ENCODE results near the gene SMYD3. TPM values are rescaled to one million over a fixed set of nuclear protein-coding genes. Genes with fewer than 3 reads are reported as not detected.
A peak's percentile ranks its signal among the peaks of the same experiment; 100 is the strongest.

The SMYD3 gene
- total RNA-seq, 1 donor from 2014 or later = 35.4 TPM

DNA sequence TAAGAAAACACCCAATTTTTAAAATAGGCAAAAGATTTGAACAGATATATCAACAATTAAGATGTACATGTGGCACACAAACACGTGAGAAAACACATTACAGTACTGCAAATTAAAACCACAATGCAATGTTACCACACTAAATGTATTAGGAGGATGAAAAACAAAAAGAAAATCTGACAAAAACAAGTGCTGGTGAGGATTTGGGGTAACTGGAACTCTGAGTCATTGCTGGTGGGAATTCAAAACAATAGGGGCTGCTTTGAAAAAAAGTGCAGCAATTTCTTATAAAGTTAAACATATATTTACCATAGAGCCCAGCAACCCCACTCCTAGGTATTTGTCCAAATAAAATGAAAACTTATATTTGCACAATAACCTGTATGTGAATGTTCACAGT lies 614.1 kb downstream of the SMYD3 start:
- TF ChIP-seq, protein P1, sequence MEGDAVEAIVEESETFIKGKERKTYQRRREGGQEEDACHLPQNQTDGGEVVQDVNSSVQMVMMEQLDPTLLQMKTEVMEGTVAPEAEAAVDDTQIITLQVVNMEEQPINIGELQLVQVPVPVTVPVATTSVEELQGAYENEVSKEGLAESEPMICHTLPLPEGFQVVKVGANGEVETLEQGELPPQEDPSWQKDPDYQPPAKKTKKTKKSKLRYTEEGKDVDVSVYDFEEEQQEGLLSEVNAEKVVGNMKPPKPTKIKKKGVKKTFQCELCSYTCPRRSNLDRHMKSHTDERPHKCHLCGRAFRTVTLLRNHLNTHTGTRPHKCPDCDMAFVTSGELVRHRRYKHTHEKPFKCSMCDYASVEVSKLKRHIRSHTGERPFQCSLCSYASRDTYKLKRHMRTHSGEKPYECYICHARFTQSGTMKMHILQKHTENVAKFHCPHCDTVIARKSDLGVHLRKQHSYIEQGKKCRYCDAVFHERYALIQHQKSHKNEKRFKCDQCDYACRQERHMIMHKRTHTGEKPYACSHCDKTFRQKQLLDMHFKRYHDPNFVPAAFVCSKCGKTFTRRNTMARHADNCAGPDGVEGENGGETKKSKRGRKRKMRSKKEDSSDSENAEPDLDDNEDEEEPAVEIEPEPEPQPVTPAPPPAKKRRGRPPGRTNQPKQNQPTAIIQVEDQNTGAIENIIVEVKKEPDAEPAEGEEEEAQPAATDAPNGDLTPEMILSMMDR (IDR thresholded peaks at IDR 0.05; ENCODE audit: partially characterized antibody, unreplicated experiment) = no peak
- no peak overlapping the region for H3K27ac Mint-ChIP-seq (ENCODE audit: unreplicated experiment)
- H3K4me3 Mint-ChIP-seq (ENCODE audit: unreplicated experiment) = no peak overlapping the region
- no peak for DNase-seq
- no peaks in the 10 kb centered on the region for H3K9me3 Mint-ChIP-seq (ENCODE audit: unreplicated experiment)
- peaks cover 14% of the 10 kb centered on the region for H3K36me3 Mint-ChIP-seq (ENCODE audit: unreplicated experiment)
- H3K4me1 Mint-ChIP-seq (ENCODE audit: low read depth, unreplicated experiment) = no peaks in the 10 kb centered on the region
- H3K27me3 Mint-ChIP-seq (ENCODE audit: unreplicated experiment) = peaks cover 3% of the 10 kb centered on the region

DNA sequence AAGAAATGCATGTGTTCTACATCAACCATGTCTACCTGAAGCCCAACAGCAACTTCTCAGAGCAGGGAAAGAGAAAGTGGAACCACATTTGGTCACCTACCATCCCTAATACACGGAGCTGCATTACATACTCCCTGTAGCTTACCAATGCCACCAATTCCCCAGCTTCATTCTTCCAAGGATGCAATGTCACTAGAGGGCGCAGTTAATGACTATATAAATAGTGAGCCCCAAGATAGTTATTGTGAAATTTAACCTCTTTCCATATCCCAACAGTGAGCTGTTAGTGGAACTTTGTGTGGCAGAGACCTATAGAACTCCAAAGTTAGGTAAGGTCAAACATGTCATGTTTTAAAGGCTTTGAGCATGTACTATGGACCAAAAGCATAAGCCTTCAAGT lies 618.3 kb downstream of the SMYD3 start:
- Mint-ChIP-seq H3K27me3 (ENCODE audit: unreplicated experiment) (peaks cover 3% of the 10 kb centered on the region), H3K4me3 (ENCODE audit: unreplicated experiment) (no peak overlapping the region), H3K9me3 (ENCODE audit: unreplicated experiment) (peaks cover 1% of the 10 kb centered on the region), H3K4me1 (ENCODE audit: low read depth, unreplicated experiment) (no peaks in the 10 kb centered on the region), H3K36me3 (ENCODE audit: unreplicated experiment) (peaks cover 16% of the 10 kb centered on the region), H3K27ac (ENCODE audit: unreplicated experiment) (no peak overlapping the region)
- no peak for DNase-seq
- TF ChIP-seq, protein P1 (IDR thresholded peaks at IDR 0.05; ENCODE audit: partially characterized antibody, unreplicated experiment) = peak; percentile 31

DNA sequence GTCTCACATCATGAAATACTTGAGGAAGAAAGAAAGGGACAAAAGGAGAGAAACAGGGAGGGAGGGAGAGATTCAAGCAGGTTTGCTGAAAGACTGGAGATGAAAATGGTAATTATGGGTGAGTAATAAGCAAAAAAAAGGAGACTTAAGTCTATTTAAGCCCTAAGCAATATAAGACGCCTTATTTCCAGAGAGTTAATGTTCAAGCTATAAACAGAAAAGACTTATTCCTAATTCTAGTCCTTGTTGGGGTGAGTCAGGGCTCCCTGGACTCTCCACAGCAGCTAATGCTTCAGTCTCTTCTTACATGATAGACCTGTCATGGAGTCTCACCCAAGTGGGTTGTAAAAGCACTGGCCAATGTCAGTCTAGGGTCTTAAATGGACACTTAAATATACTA lies 619.2 kb downstream of the SMYD3 start:
- Mint-ChIP-seq H3K9me3 (ENCODE audit: unreplicated experiment) (peaks cover 1% of the 10 kb centered on the region), H3K4me3 (ENCODE audit: unreplicated experiment) (no peak overlapping the region), H3K27ac (ENCODE audit: unreplicated experiment) (no peak overlapping the region), H3K27me3 (ENCODE audit: unreplicated experiment) (no peaks in the 10 kb centered on the region), H3K36me3 (ENCODE audit: unreplicated experiment) (peaks cover 11% of the 10 kb centered on the region), H3K4me1 (ENCODE audit: low read depth, unreplicated experiment) (no peaks in the 10 kb centered on the region)
- no peak for DNase-seq
- TF ChIP-seq, protein P1 (IDR thresholded peaks at IDR 0.05; ENCODE audit: partially characterized antibody, unreplicated experiment) = no peak

DNA sequence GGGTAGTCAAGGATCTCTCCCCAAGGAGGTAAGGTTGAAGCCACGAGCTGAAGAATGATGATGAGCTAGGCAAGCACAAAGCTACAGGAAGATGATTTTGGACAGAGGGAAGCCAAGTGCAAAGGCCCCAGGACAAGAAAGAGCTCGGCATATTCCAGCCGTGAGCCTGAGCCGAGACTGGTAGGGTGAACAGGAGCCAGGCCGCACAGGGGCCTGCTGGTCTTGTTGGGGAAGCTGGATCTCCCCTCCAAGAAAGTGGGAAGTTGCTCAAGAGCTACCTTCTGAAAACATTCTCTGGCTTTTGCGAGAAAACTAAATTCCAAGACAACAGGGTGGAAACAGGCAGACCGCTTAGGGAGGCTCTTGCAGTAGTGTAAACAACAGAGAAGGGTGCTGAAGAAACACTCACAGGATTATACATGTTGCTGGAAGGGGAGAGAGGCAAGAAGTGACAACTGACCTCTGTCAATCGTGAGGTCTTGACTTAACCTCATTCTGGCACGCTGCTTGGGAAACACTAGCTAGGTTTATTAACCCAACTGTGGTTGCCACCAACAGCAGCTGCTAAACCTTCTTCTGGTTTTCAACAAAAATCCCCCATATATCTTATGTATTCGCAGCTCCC lies 625.2 kb downstream of the SMYD3 start:
- H3K4me1 Mint-ChIP-seq (ENCODE audit: low read depth, unreplicated experiment) = no peaks in the 10 kb centered on the region
- H3K4me3 Mint-ChIP-seq (ENCODE audit: unreplicated experiment) = no peak overlapping the region
- H3K9me3 Mint-ChIP-seq (ENCODE audit: unreplicated experiment) = peaks cover 1% of the 10 kb centered on the region
- TF ChIP-seq, protein P1 (IDR thresholded peaks at IDR 0.05; ENCODE audit: partially characterized antibody, unreplicated experiment) = no peak
- DNase-seq = no peak
- H3K27ac Mint-ChIP-seq (ENCODE audit: unreplicated experiment) = no peak overlapping the region
- no peaks in the 10 kb centered on the region for H3K27me3 Mint-ChIP-seq (ENCODE audit: unreplicated experiment)
- peaks cover 4% of the 10 kb centered on the region for H3K36me3 Mint-ChIP-seq (ENCODE audit: unreplicated experiment)

DNA sequence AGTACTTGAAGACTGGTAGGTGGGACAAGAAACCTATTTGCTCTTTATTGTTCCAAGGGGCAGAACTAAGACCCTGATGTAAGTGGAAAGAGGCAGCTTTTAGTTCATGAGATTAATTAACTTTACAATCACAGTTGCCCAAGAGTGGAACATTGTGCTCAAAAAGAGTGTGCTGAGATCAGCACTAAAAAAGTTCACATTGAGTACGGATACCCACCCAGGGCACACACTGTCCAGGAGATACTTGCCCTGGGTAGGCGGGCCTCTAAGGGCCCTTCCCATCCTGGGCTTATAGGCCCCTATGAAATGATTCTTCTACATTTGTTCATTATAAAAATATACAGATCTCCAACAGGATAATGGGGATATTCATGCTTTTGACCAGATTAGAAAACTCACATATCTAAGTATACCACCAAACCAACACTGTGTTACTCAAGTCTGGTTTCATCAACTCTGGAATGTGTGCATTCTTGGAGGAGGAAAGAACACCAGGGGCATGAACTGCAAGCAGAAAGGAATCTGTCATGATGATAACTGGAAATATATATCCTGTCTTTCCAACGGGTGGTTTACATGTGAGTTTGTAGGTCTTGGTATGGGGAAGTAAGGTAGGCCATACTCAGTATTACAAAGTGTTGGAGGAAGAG lies 626.2 kb downstream of the SMYD3 start:
- no peak overlapping the region for H3K4me3 Mint-ChIP-seq (ENCODE audit: unreplicated experiment)
- peaks cover 2% of the 10 kb centered on the region for H3K27me3 Mint-ChIP-seq (ENCODE audit: unreplicated experiment)
- TF ChIP-seq, protein P1 (IDR thresholded peaks at IDR 0.05; ENCODE audit: partially characterized antibody, unreplicated experiment) = no peak
- peaks cover 9% of the 10 kb centered on the region for H3K36me3 Mint-ChIP-seq (ENCODE audit: unreplicated experiment)
- peaks cover 1% of the 10 kb centered on the region for H3K9me3 Mint-ChIP-seq (ENCODE audit: unreplicated experiment)
- no peak for DNase-seq
- H3K4me1 Mint-ChIP-seq (ENCODE audit: low read depth, unreplicated experiment) = no peaks in the 10 kb centered on the region
- H3K27ac Mint-ChIP-seq (ENCODE audit: unreplicated experiment) = no peak overlapping the region
